ENCODE data around the gene FBXW9. TPM values are rescaled to one million over a fixed set of nuclear protein-coding genes. Genes with fewer than 3 reads are reported as not detected.

Gene FBXW9
- total RNA-seq, 1 experiment from 2014 or later, result 14.0 TPM

GRCh38 chr19:12715929-12716328 is 19.5 kb upstream of the FBXW9 start:
- Histone ChIP-seq H4K20me1 (ENCODE audit: insufficient read depth) (no peaks in the 10 kb centered on the region), H3K4me2 (ENCODE audit: low read length) (no peak overlapping the region), H3K36me3 (ENCODE audit: control insufficient read depth in 1 of 2, insufficient read depth in 2 of 2, low read length in 2 of 2) (peaks cover 37 to 59% of the 10 kb centered on the region in 2 experiments), H3K4me3 (replicated peaks in 1 of 2; ENCODE audit: low read depth in 1 of 2, low read length in 2 of 2) (no peak overlapping the region), H3K9me3 (ENCODE audit: control insufficient read depth in 1 of 2, insufficient read depth in 1 of 2, low read depth in 1 of 2, low read length in 2 of 2) (no peaks in the 10 kb centered on the region), H3K27me3 (ENCODE audit: insufficient read depth, low read length) (no peaks in the 10 kb centered on the region), H3K79me2 (ENCODE audit: insufficient read depth, low read length) (peaks cover 68% of the 10 kb centered on the region), H3K27ac (ENCODE audit: low read depth, low read length) (no peak overlapping the region), H3K9ac (ENCODE audit: low read length) (no peak overlapping the region), H3K4me1 (ENCODE audit: control insufficient read depth in 1 of 2, insufficient read depth in 2 of 2, low read length in 2 of 2) (peaks cover 0 to 13% of the 10 kb centered on the region in 2 experiments; a peak in 2 of 4 replicates), H2AFZ (ENCODE audit: low read depth, low read length, poor library complexity, severe bottlenecking) (no peak overlapping the region), H3K9me2 (ENCODE audit: insufficient read depth) (no peaks in the 10 kb centered on the region)
- CTCF ChIA-PET, result interaction anchor here (0.6 to 2.1 kb wide), 3 partner anchors 39 to 50 kb away, joined by 3 to 11 read pairs (median 4); no protein-coding TSS in a partner anchor
- DNase-seq (ENCODE audit: low read depth, low spot score) (no peak), ATAC-seq (no peak)
- intact Hi-C loops (cut with micrococcal nuclease), result loop anchor here (5.0 kb wide), 1 partner anchor 121 kb away; the partner anchor contains the start of gene MAST1
- no TSS peak for BruUV-seq (replicated peaks)
- RAD21 ChIA-PET (ENCODE audit: low non-redundant PET in 1 of 2, low total read pairs in 2 of 2, uncharacterized antibody in 2 of 2, unreplicated experiment in 2 of 2), result no interaction called here
- TF ChIP-seq SP1 (IDR thresholded peaks at IDR 0.05; ENCODE audit: low read depth), result no peak
- POLR2A ChIA-PET, result no interaction called here

- ATAC-seq (no peak), DNase-seq (ENCODE audit: low read depth, low spot score) (no peak)
- Histone ChIP-seq H3K79me2 (ENCODE audit: insufficient read depth, low read length) (peaks cover 64% of the 10 kb centered on the region), H3K9me3 (ENCODE audit: control insufficient read depth in 1 of 2, insufficient read depth in 1 of 2, low read depth in 1 of 2, low read length in 2 of 2) (no peaks in the 10 kb centered on the region), H3K4me2 (ENCODE audit: low read length) (no peak overlapping the region), H3K9ac (ENCODE audit: low read length) (no peak overlapping the region), H3K27ac (ENCODE audit: low read depth, low read length) (no peak overlapping the region), H4K20me1 (ENCODE audit: insufficient read depth) (no peaks in the 10 kb centered on the region), H3K27me3 (ENCODE audit: insufficient read depth, low read length) (no peaks in the 10 kb centered on the region), H3K9me2 (ENCODE audit: insufficient read depth) (no peaks in the 10 kb centered on the region), H3K36me3 (ENCODE audit: control insufficient read depth in 1 of 2, insufficient read depth in 2 of 2, low read length in 2 of 2) (peaks cover 45 to 58% of the 10 kb centered on the region in 2 experiments), H3K4me1 (ENCODE audit: control insufficient read depth in 1 of 2, insufficient read depth in 2 of 2, low read length in 2 of 2) (peaks cover 0 to 8% of the 10 kb centered on the region in 2 experiments; a peak in 1 of 4 replicates), H3K4me3 (replicated peaks in 1 of 2; ENCODE audit: low read depth in 1 of 2, low read length in 2 of 2) (no peak overlapping the region), H2AFZ (ENCODE audit: low read depth, low read length, poor library complexity, severe bottlenecking) (no peak overlapping the region)
- ChIA-PET CTCF (no interaction called here), RAD21 (ENCODE audit: low non-redundant PET in 1 of 2, low total read pairs in 2 of 2, uncharacterized antibody in 2 of 2, unreplicated experiment in 2 of 2) (no interaction called here), POLR2A (no interaction called here)
- no TSS peak for BruUV-seq (replicated peaks)
- intact Hi-C loops (cut with micrococcal nuclease), result loop anchor here (5.0 kb wide), 1 partner anchor 122 kb away; the partner anchor contains the start of gene MAST1
- TF ChIP-seq ELF1 (IDR thresholded peaks at IDR 0.05; ENCODE audit: borderline replicate concordance, low read depth) (no peak), SIN3A (IDR thresholded peaks at IDR 0.05; ENCODE audit: low read depth) (no peak), RAD21 (IDR thresholded peaks at IDR 0.05; ENCODE audit: low read depth) (no peak), POLR2AphosphoS5 (IDR thresholded peaks at IDR 0.05; ENCODE audit: low read depth, low read length) (no peak), POLR2A (IDR thresholded peaks at IDR 0.05; ENCODE audit: borderline replicate concordance, extremely low read depth, insufficient read depth, insufficient read length) (no peak), CTCF (IDR thresholded peaks at IDR 0.05 in 2 of 3, conservative IDR thresholded peaks at IDR 0.05 in 1 of 3; ENCODE audit: borderline replicate concordance in 1 of 3, insufficient read depth in 1 of 3, low read depth in 2 of 3, low read length in 2 of 3) (no peak), JUND (IDR thresholded peaks at IDR 0.05) (no peak), REST (IDR thresholded peaks at IDR 0.05; ENCODE audit: low read depth) (no peak), ATF3 (IDR thresholded peaks at IDR 0.05) (no peak), CEBPB (IDR thresholded peaks at IDR 0.05; ENCODE audit: low read depth) (no peak), SP1 (IDR thresholded peaks at IDR 0.05; ENCODE audit: low read depth) (no peak), ZNF274 (IDR thresholded peaks at IDR 0.05; ENCODE audit: low read depth, low read length) (no peak), TCF7L2 (IDR thresholded peaks at IDR 0.05; ENCODE audit: borderline replicate concordance, extremely low read depth, insufficient read depth, insufficient read length) (no peak), CBX3 (IDR thresholded peaks at IDR 0.05; ENCODE audit: low read depth) (no peak)
Observed at GRCh38 chr19:12715102-12715501, 18.7 kb upstream of the FBXW9 start.
